ENCODE measurements around the gene ZBTB20.
A peak's percentile ranks its signal among the peaks of the same experiment; 100 is the strongest.

The ZBTB20 gene

GRCh38 chr3:115087512-115087911, 59.6 kb downstream of the ZBTB20 start:
- no peak for DNase-seq

GRCh38 chr3:115086344-115086743, 60.7 kb downstream of the ZBTB20 start:
- DNase-seq, result no peak

- DNase-seq, result no peak
These were observed 61.8 kb downstream of the ZBTB20 start for GRCh38 chr3:115085197-115085865.

- DNase-seq, result no peak
These were observed 62.4 kb downstream of the ZBTB20 start for GRCh38 chr3:115084686-115085085.

- DNase-seq, result no peak
These were observed 64.8 kb downstream of the ZBTB20 start for GRCh38 chr3:115082260-115082659.

- DNase-seq, result no peak
These were observed 65.6 kb downstream of the ZBTB20 start for GRCh38 chr3:115081444-115081843.

GRCh38 chr3:115077501-115078250, 69.4 kb downstream of the ZBTB20 start:
- no peak for DNase-seq

GRCh38 chr3:115074502-115074901, 72.6 kb downstream of the ZBTB20 start:
- no peak for DNase-seq

GRCh38 chr3:115072265-115073021, 74.6 kb downstream of the ZBTB20 start:
- DNase-seq, result no peak

GRCh38 chr3:115071601-115072000, 75.5 kb downstream of the ZBTB20 start:
- DNase-seq, result no peak

GRCh38 chr3:115071166-115071565, 75.9 kb downstream of the ZBTB20 start:
- no peak for DNase-seq

GRCh38 chr3:115068799-115069198, 78.3 kb downstream of the ZBTB20 start:
- DNase-seq, result no peak

GRCh38 chr3:115062412-115062956, 84.6 kb downstream of the ZBTB20 start:
- DNase-seq, result no peak

- no peak for DNase-seq
These were observed 85.1 kb downstream of the ZBTB20 start for GRCh38 chr3:115062009-115062408.

- DNase-seq, result no peak
These were observed 94.2 kb downstream of the ZBTB20 start for GRCh38 chr3:115052906-115053305.

- DNase-seq, result no peak
These were observed 104.7 kb downstream of the ZBTB20 start for GRCh38 chr3:115042351-115042750.

GRCh38 chr3:115040673-115041286, 106.3 kb downstream of the ZBTB20 start:
- DNase-seq, result peak; percentile 50

GRCh38 chr3:115040246-115040645, 106.8 kb downstream of the ZBTB20 start:
- DNase-seq, result no peak

- no peak for DNase-seq
These were observed 108.3 kb downstream of the ZBTB20 start for GRCh38 chr3:115038817-115039216.

- DNase-seq, result no peak
These were observed 124.2 kb downstream of the ZBTB20 start for GRCh38 chr3:115022835-115023398.

GRCh38 chr3:115022199-115022598, 124.9 kb downstream of the ZBTB20 start:
- no peak for DNase-seq

GRCh38 chr3:115021061-115021460, 126.0 kb downstream of the ZBTB20 start:
- no peak for DNase-seq

GRCh38 chr3:115019900-115020299, 127.2 kb downstream of the ZBTB20 start:
- no peak for DNase-seq

All from CD4-positive, alpha-beta T cell treated with Interleukin-17A for 1 hour (primary cell).